ENCODE measurements around the gene DIRAS3. TPM values are rescaled to one million over a fixed set of nuclear protein-coding genes. Genes with fewer than 3 reads are reported as not detected.

The DIRAS3 gene
- total RNA-seq, 2 experiments from 2014 or later: not detected

DNA sequence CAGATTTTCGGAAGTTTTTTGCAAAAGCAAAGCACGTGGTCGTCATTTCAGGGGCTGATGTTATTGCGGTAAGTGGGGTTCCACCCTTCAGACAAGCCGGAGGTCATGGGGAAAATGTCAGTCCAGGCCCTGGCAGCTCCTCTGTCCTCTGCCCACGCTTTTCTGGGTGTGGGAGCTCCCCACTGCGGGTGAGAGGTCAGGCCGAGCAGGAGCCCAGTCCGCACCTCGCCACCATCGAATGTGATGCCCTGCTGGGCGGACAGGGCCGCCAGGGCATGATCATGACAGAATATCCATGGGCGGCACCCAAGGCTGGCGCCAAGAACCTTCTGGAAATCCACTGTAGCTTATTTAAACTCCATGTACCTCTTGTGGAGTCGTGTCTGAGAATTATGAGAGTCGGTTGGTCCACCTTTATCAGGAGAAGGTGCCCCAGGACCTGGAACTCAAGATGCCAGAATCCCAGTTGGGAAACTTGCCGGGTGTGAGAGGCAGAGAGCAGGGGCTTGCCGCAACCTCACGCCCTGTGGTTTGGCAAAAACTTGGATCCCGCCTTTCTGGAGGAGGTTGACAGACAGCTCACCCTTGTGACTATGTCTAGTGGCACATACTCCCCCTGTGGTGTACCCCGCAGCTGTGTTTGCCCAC is 6.9 kb downstream of the DIRAS3 start:
- Histone ChIP-seq H3K4me1 (ENCODE audit: insufficient read depth, low read length, poor library complexity, severe bottlenecking) (no peaks in the 10 kb centered on the region), H3K9me2 (ENCODE audit: insufficient read depth, low read length) (no peaks in the 10 kb centered on the region), H3K9me3 (ENCODE audit: low read length) (no peaks in the 10 kb centered on the region), H3K79me2 (ENCODE audit: insufficient read depth, low read depth, low read length) (no peaks in the 10 kb centered on the region), H4K20me1 (ENCODE audit: insufficient read depth, low read length) (no peaks in the 10 kb centered on the region), H3K4me3 (ENCODE audit: low read depth, low read length, poor library complexity, severe bottlenecking) (no peak overlapping the region), H3K27ac (ENCODE audit: low read depth, low read length, poor library complexity, severe bottlenecking) (no peak overlapping the region), H3K36me3 (ENCODE audit: insufficient read depth, low read length) (no peaks in the 10 kb centered on the region), H3K4me2 (ENCODE audit: low read length) (no peak overlapping the region), H2AFZ (ENCODE audit: low read length) (no peak overlapping the region)
- POLR2A ChIA-PET: interaction anchor here (0.6 kb wide), 1 partner anchor 153 kb away, joined by 3 read pairs; no protein-coding TSS in a partner anchor
- intact Hi-C loops (cut with micrococcal nuclease; ENCODE audit: unreplicated experiment): no loop called here
- CTCF ChIA-PET (ENCODE audit: unreplicated experiment): no interaction called here
- TF ChIP-seq EZH2phosphoT487 (IDR thresholded peaks at IDR 0.05; ENCODE audit: borderline replicate concordance, low read depth, low read length): no peak
- TF ChIP-seq, protein P1, sequence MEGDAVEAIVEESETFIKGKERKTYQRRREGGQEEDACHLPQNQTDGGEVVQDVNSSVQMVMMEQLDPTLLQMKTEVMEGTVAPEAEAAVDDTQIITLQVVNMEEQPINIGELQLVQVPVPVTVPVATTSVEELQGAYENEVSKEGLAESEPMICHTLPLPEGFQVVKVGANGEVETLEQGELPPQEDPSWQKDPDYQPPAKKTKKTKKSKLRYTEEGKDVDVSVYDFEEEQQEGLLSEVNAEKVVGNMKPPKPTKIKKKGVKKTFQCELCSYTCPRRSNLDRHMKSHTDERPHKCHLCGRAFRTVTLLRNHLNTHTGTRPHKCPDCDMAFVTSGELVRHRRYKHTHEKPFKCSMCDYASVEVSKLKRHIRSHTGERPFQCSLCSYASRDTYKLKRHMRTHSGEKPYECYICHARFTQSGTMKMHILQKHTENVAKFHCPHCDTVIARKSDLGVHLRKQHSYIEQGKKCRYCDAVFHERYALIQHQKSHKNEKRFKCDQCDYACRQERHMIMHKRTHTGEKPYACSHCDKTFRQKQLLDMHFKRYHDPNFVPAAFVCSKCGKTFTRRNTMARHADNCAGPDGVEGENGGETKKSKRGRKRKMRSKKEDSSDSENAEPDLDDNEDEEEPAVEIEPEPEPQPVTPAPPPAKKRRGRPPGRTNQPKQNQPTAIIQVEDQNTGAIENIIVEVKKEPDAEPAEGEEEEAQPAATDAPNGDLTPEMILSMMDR (conservative IDR thresholded peaks at IDR 0.05; ENCODE audit: low read length): no peak
- DNase-seq (ENCODE audit: low spot score): no peak
- BruUV-seq (replicated peaks): no TSS peak

DNA sequence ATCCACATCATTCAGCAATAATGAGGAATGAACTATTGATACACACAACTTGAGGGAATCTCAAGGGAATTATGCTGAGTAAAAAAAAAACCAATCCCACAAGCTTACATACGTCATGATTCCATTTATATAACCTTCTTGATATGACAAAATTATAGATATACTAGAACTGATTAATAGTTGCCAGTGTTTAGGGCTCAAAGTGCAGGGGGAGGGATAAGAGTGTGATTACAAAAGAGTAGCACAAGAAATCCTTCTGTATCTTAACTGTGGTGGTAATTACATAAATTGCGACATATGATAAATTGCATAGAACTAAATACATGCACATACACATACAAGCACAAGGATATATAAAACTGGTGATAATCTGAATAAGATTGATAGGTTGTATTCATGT is 13.5 kb downstream of the DIRAS3 start:
- TF ChIP-seq, protein P1 (conservative IDR thresholded peaks at IDR 0.05; ENCODE audit: low read length): no peak
- TF ChIP-seq EZH2phosphoT487 (IDR thresholded peaks at IDR 0.05; ENCODE audit: borderline replicate concordance, low read depth, low read length): no peak
- no peak overlapping the region for H3K4me2 ChIP-seq (ENCODE audit: low read length)
- no peaks in the 10 kb centered on the region for H3K9me2 ChIP-seq (ENCODE audit: insufficient read depth, low read length)
- H3K4me1 ChIP-seq (ENCODE audit: insufficient read depth, low read length, poor library complexity, severe bottlenecking): no peaks in the 10 kb centered on the region
- intact Hi-C loops (cut with micrococcal nuclease; ENCODE audit: unreplicated experiment): no loop called here
- H3K36me3 ChIP-seq (ENCODE audit: insufficient read depth, low read length): no peaks in the 10 kb centered on the region
- DNase-seq (ENCODE audit: low spot score): no peak
- ChIA-PET POLR2A (no interaction called here), CTCF (ENCODE audit: unreplicated experiment) (no interaction called here)
- no peak overlapping the region for H2AFZ ChIP-seq (ENCODE audit: low read length)
- H4K20me1 ChIP-seq (ENCODE audit: insufficient read depth, low read length): no peaks in the 10 kb centered on the region
- H3K79me2 ChIP-seq (ENCODE audit: insufficient read depth, low read depth, low read length): no peaks in the 10 kb centered on the region
- BruUV-seq (replicated peaks): no TSS peak
- H3K4me3 ChIP-seq (ENCODE audit: low read depth, low read length, poor library complexity, severe bottlenecking): no peak overlapping the region
- no peak overlapping the region for H3K27ac ChIP-seq (ENCODE audit: low read depth, low read length, poor library complexity, severe bottlenecking)
- H3K9me3 ChIP-seq (ENCODE audit: low read length): no peaks in the 10 kb centered on the region

DNA sequence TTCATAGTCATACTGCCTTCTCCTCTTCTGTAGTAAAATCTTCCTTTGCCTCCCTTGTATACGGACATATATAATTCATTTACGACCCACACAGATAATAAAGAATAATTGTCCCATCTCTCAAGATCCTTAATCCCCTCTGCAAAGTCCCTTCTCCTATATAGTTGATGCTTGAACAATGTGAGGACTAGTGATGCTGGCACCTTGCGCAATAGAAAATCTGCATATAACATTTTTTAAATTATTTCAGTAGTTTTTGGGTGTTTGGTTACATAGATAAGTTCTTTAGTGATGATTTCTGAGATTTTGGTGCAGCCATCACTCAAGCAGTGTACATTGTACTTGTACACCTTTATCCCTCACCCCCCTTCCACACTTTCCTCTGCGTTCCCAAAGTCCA is 21.0 kb downstream of the DIRAS3 start:
- Histone ChIP-seq H3K4me1 (ENCODE audit: insufficient read depth, low read length, poor library complexity, severe bottlenecking) (no peaks in the 10 kb centered on the region), H3K27ac (ENCODE audit: low read depth, low read length, poor library complexity, severe bottlenecking) (no peak overlapping the region), H3K9me2 (ENCODE audit: insufficient read depth, low read length) (no peaks in the 10 kb centered on the region), H4K20me1 (ENCODE audit: insufficient read depth, low read length) (no peaks in the 10 kb centered on the region), H3K4me2 (ENCODE audit: low read length) (no peak overlapping the region), H3K4me3 (ENCODE audit: low read depth, low read length, poor library complexity, severe bottlenecking) (no peak overlapping the region), H2AFZ (ENCODE audit: low read length) (no peak overlapping the region), H3K36me3 (ENCODE audit: insufficient read depth, low read length) (no peaks in the 10 kb centered on the region), H3K9me3 (ENCODE audit: low read length) (no peaks in the 10 kb centered on the region), H3K79me2 (ENCODE audit: insufficient read depth, low read depth, low read length) (no peaks in the 10 kb centered on the region)
- DNase-seq (ENCODE audit: low spot score): no peak
- BruUV-seq (replicated peaks): no TSS peak
- no peak for TF ChIP-seq EZH2phosphoT487 (IDR thresholded peaks at IDR 0.05; ENCODE audit: borderline replicate concordance, low read depth, low read length)
- TF ChIP-seq, protein P1 (conservative IDR thresholded peaks at IDR 0.05; ENCODE audit: low read length): no peak
- POLR2A ChIA-PET: no interaction called here
- intact Hi-C loops (cut with micrococcal nuclease; ENCODE audit: unreplicated experiment): no loop called here
- CTCF ChIA-PET (ENCODE audit: unreplicated experiment): no interaction called here

All from OCI-LY7 (cell line).